Astrocyte of the hippocampus (primary cell): ENCODE results near the gene PAGR1.
A peak's percentile ranks its signal among the peaks of the same experiment; 100 is the strongest.
"Not testable (repeated sequence)": the region's sequence is repeated elsewhere in the genome, so short reads cannot be mapped to it uniquely, and the experiment has no call there.

Experiments used
- DNase-seq: peaks from one replicate; pipeline ENCODE4 v3.0.0; 2011; ENCODE audit warnings: low read depth, low spot score

PAGR1 gene

GRCh38 chr16:29791845-29792807 is 23.8 kb upstream of the PAGR1 start:
- no peak for DNase-seq

- not testable (repeated sequence) for DNase-seq
These were observed 22.8 kb upstream of the PAGR1 start for GRCh38 chr16:29793153-29793552.

GRCh38 chr16:29794231-29794710 is 21.7 kb upstream of the PAGR1 start:
- no peak for DNase-seq

- no peak for DNase-seq
These were observed 13.5 kb upstream of the PAGR1 start for GRCh38 chr16:29802416-29802935.

- no peak for DNase-seq
These were observed 11.9 kb upstream of the PAGR1 start for GRCh38 chr16:29804020-29804419.

GRCh38 chr16:29804455-29805231 is 11.3 kb upstream of the PAGR1 start:
- peak; percentile 39 for DNase-seq

- peak; percentile 99 for DNase-seq
These were observed 10.5 kb upstream of the PAGR1 start for GRCh38 chr16:29805232-29806098.

- no peak for DNase-seq
These were observed 9.8 kb upstream of the PAGR1 start, which contains the start of gene MAZ for GRCh38 chr16:29806099-29806579. Gene MAZ (plus strand): TSS chr16:29806529. CDS start chr16:29806702, 173 bp downstream.

GRCh38 chr16:29806641-29807425 is 9.1 kb upstream of the PAGR1 start:
- peak; percentile 68 for DNase-seq

- peak; percentile 95 for DNase-seq
These were observed 8.3 kb upstream of the PAGR1 start for GRCh38 chr16:29807426-29808218.

- DNase-seq, result peak; percentile 25
These were observed 7.6 kb upstream of the PAGR1 start for GRCh38 chr16:29808219-29808900.

- DNase-seq, result no peak
These were observed 6.8 kb upstream of the PAGR1 start for GRCh38 chr16:29809031-29809747.

- DNase-seq, result peak; percentile 43
These were observed 5.9 kb upstream of the PAGR1 start for GRCh38 chr16:29809850-29810698.

- DNase-seq, result no peak
These were observed 5.2 kb upstream of the PAGR1 start for GRCh38 chr16:29810699-29811169.

- peak; percentile 99 for DNase-seq
These were observed 4.6 kb upstream of the PAGR1 start for GRCh38 chr16:29811170-29811895.
